Fibroblast of the aortic adventitia (primary cell): ENCODE measurements around the gene CNOT11. TPM values are rescaled to one million over a fixed set of nuclear protein-coding genes. Genes with fewer than 3 reads are reported as not detected.

Experiments
- DNase-seq: peaks from one replicate; pipeline ENCODE4 v3.0.0-alpha.2; 2010; ENCODE audit warnings: low read depth
- H3K4me3 ChIP-seq: 2 replicates; pipeline ENCODE4 v1.5.1; 2011; ENCODE audit warnings: low read depth, mild to moderate bottlenecking, control low read depth, low read length, moderate library complexity
- CTCF ChIP-seq: IDR thresholded peaks from 2 replicates; pipeline ENCODE4 v1.5.1; 2011; ENCODE audit warnings: mild to moderate bottlenecking, low read length, control low read depth, inconsistent platforms; ENCODE audit not compliant: insufficient read depth
- total RNA-seq: library from RNA; depleted of rRNA; stranded (reverse); fragments of >200 nt; gene quantifications from 2 replicates; pipeline ENCODE4 v1.2.3, GENCODE V29; 2012; ENCODE audit warnings: low replicate concordance

The CNOT11 gene
- total RNA-seq, 1 donor, result 48.4 TPM

GRCh38 chr2:101251844-101252407 lies 760 bp upstream of the CNOT11 start:
- TF ChIP-seq CTCF, result peak; percentile 37
- no peak for DNase-seq
- H3K4me3 ChIP-seq, result peak overlapping the region; percentile 79

GRCh38 chr2:101253013-101253702 lies 472 bp downstream of the CNOT11 start:
- TF ChIP-seq CTCF, result no peak
- peak; percentile 51 for DNase-seq
- H3K4me3 ChIP-seq, result peak overlapping the region; percentile 98

- TF ChIP-seq CTCF, result no peak
- H3K4me3 ChIP-seq, result peak overlapping the region; percentile 98
- DNase-seq, result peak; percentile 18
Observed at GRCh38 chr2:101253703-101254450, 1.2 kb downstream of the CNOT11 start.

- no peak for TF ChIP-seq CTCF
Observed at GRCh38 chr2:101255501-101255900, 2.8 kb downstream of the CNOT11 start.

GRCh38 chr2:101256316-101256715 lies 3.6 kb downstream of the CNOT11 start:
- no peak for TF ChIP-seq CTCF
- H3K4me3 ChIP-seq, result no peak overlapping the region
- DNase-seq, result no peak

More at GRCh38 chr2:101255501-101255900, 2.8 kb downstream of the CNOT11 start:
- peak; percentile 24 for DNase-seq
- H3K4me3 ChIP-seq, result no peak overlapping the region

GRCh38 chr2:101258804-101259203 lies 6.1 kb downstream of the CNOT11 start:
- no peak overlapping the region for H3K4me3 ChIP-seq
- no peak for DNase-seq
- TF ChIP-seq CTCF, result no peak
